Vagina (tissue), 2 donors: ENCODE results near the gene AKAP10. TPM values are rescaled to one million over a fixed set of nuclear protein-coding genes. Genes with fewer than 3 reads are reported as not detected.
"Not testable (repeated sequence)": the region's sequence is repeated elsewhere in the genome, so short reads cannot be mapped to it uniquely, and the experiment has no call there.

Experiments
- DNase-seq, 2 donors: peaks; one replicate each; pipeline ENCODE4 v3.0.0-alpha.2; 2017; ENCODE audit errors: extremely low spot score in 2 of 2
- H3K27ac ChIP-seq: fragments of 200-600 bp; sonication (generic); one replicate; pipeline ENCODE4 v1.5.1; 2019
- H3K27me3 ChIP-seq: fragments of 200-600 bp; sonication (generic); one replicate; pipeline ENCODE4 v1.5.1; 2019
- H3K36me3 ChIP-seq, 2 donors: fragments of 200-600 bp; sonication (generic); one replicate each; pipeline ENCODE4 v1.5.1; 2017 to 2019
- H3K4me1 ChIP-seq: fragments of 200-600 bp; sonication (generic); one replicate; pipeline ENCODE4 v1.5.1; 2019
- H3K4me3 ChIP-seq, 2 donors: fragments of 200-600 bp; sonication (generic); 1 replicate in 1 of 2; 2 replicates in 1 of 2; pipeline ENCODE4 v1.5.1; 2016 to 2019
- H3K9me3 ChIP-seq: fragments of 200-600 bp; sonication (generic); one replicate; pipeline ENCODE4 v1.5.1; 2019
- CTCF ChIP-seq, 3 experiments: fragments of 450-650 bp in 2 of 3; fragments of 200-600 bp in 1 of 3; sonication (generic) in 1 of 3; IDR thresholded peaks; one replicate each; pipeline ENCODE4 v1.5.1; 2017 to 2019; ENCODE audit warnings: antibody characterized with exemption in 3 of 3, mild to moderate bottlenecking in 2 of 3, moderate library complexity in 2 of 3
- POLR2A ChIP-seq, 2 donors: fragments of 450-650 bp; IDR thresholded peaks; one replicate each; pipeline ENCODE4 v1.6.1; 2017; ENCODE audit warnings: antibody characterized with exemption in 2 of 2, mild to moderate bottlenecking in 2 of 2, moderate library complexity in 2 of 2
- POLR2AphosphoS5 ChIP-seq, 2 donors: sonication (generic); formaldehyde crosslinking; IDR thresholded peaks; one replicate each; pipeline ENCODE4 v1.9.0; 2017; ENCODE audit warnings: antibody characterized with exemption in 2 of 2, mild to moderate bottlenecking in 2 of 2, low read depth in 1 of 2; ENCODE audit not compliant: insufficient read depth in 1 of 2
- intact Hi-C: fragments of 100-400 bp; cut with DNase I; formaldehyde crosslinking; loops from one replicate; pipeline ENCODE4 v1.15.1; 2023
- total RNA-seq: library from RNA; depleted of rRNA; stranded (reverse); fragments of >200 nt; gene quantifications from one replicate; pipeline ENCODE4 v1.2.3, GENCODE V29; 2016

The AKAP10 gene
- total RNA-seq, 1 donor from 2014 or later = 23.3 TPM

- Histone ChIP-seq H3K27ac (no peak overlapping the region), H3K36me3 (peaks cover 0 to 29% of the 10 kb centered on the region in 2 donors), H3K9me3 (no peaks in the 10 kb centered on the region), H3K4me1 (peaks cover 9% of the 10 kb centered on the region), H3K4me3 (no peak overlapping the region), H3K27me3 (no peaks in the 10 kb centered on the region)
- TF ChIP-seq POLR2A (IDR thresholded peaks at IDR 0.05) = no peak
- TF ChIP-seq CTCF (IDR thresholded peaks at IDR 0.05) = no peak
- TF ChIP-seq POLR2AphosphoS5 (IDR thresholded peaks at IDR 0.05; ENCODE audit: insufficient read depth in 1 of 2, low read depth in 1 of 2) = no peak
- no peak for DNase-seq
- intact Hi-C loops = no loop called here
Observed at GRCh38 chr17:19958023-19958422, 19.6 kb downstream of the AKAP10 start.

- Histone ChIP-seq H3K27me3 (no peaks in the 10 kb centered on the region), H3K36me3 (peaks cover 0 to 18% of the 10 kb centered on the region in 2 donors), H3K9me3 (no peaks in the 10 kb centered on the region), H3K4me3 (no peak overlapping the region), H3K27ac (no peak overlapping the region), H3K4me1 (peaks cover 18% of the 10 kb centered on the region)
- no peak for DNase-seq
- TF ChIP-seq CTCF (IDR thresholded peaks at IDR 0.05) = no peak
- no peak for TF ChIP-seq POLR2AphosphoS5 (IDR thresholded peaks at IDR 0.05; ENCODE audit: insufficient read depth in 1 of 2, low read depth in 1 of 2)
- intact Hi-C loops = no loop called here
Observed at GRCh38 chr17:19955099-19955498, 22.5 kb downstream of the AKAP10 start.

GRCh38 chr17:19951411-19951810 is 26.2 kb downstream of the AKAP10 start:
- H3K27ac ChIP-seq, DNase-seq, H3K9me3 ChIP-seq, H3K4me3 ChIP-seq, H3K27me3 ChIP-seq: not testable (repeated sequence)
- intact Hi-C loops = loop anchor here (5.0 kb wide), 1 partner anchor 1216 kb away; no protein-coding TSS in a partner anchor
- Histone ChIP-seq H3K4me1 (peaks cover 31% of the 10 kb centered on the region), H3K36me3 (peaks cover 0 to 19% of the 10 kb centered on the region in 2 donors)

GRCh38 chr17:19950624-19951195 is 26.9 kb downstream of the AKAP10 start:
- not testable (repeated sequence) for H3K9me3 ChIP-seq
- intact Hi-C loops = loop anchor here (5.0 kb wide), 1 partner anchor 1217 kb away; no protein-coding TSS in a partner anchor

GRCh38 chr17:19948116-19948943 is 29.3 kb downstream of the AKAP10 start:
- Histone ChIP-seq H3K4me1 (peaks cover 29% of the 10 kb centered on the region), H3K9me3 (no peaks in the 10 kb centered on the region), H3K27ac (no peak overlapping the region), H3K36me3 (peaks cover 0 to 19% of the 10 kb centered on the region in 2 donors), H3K27me3 (no peaks in the 10 kb centered on the region), H3K4me3 (no peak overlapping the region)
- TF ChIP-seq POLR2AphosphoS5 (IDR thresholded peaks at IDR 0.05; ENCODE audit: insufficient read depth in 1 of 2, low read depth in 1 of 2) (no peak), POLR2A (IDR thresholded peaks at IDR 0.05) (no peak), CTCF (IDR thresholded peaks at IDR 0.05) (no peak)
- DNase-seq = no peak
- intact Hi-C loops = no loop called here

More at GRCh38 chr17:19950624-19951195, 26.9 kb downstream of the AKAP10 start:
- not testable (repeated sequence) for H3K4me3 ChIP-seq, DNase-seq, H3K27me3 ChIP-seq, H3K27ac ChIP-seq
- Histone ChIP-seq H3K4me1 (peaks cover 29% of the 10 kb centered on the region), H3K36me3 (peaks cover 0 to 18% of the 10 kb centered on the region in 2 donors)

- no peak overlapping the region for H3K4me3 ChIP-seq
- no peak overlapping the region for H3K27ac ChIP-seq
- DNase-seq = no peak
- no peak for TF ChIP-seq CTCF (IDR thresholded peaks at IDR 0.05)
- TF ChIP-seq POLR2AphosphoS5 (IDR thresholded peaks at IDR 0.05; ENCODE audit: insufficient read depth in 1 of 2, low read depth in 1 of 2) = no peak
- TF ChIP-seq POLR2A (IDR thresholded peaks at IDR 0.05) = no peak
- H3K9me3 ChIP-seq = no peaks in the 10 kb centered on the region
- H3K36me3 ChIP-seq = peaks cover 0 to 19% of the 10 kb centered on the region in 2 donors
- peaks cover 23% of the 10 kb centered on the region for H3K4me1 ChIP-seq
- H3K27me3 ChIP-seq = no peaks in the 10 kb centered on the region
- intact Hi-C loops = no loop called here
Observed at GRCh38 chr17:19946921-19947320, 30.7 kb downstream of the AKAP10 start.
